Stomach (tissue), 9 donors: ENCODE results near the gene RNF166. TPM values are rescaled to one million over a fixed set of nuclear protein-coding genes. Genes with fewer than 3 reads are reported as not detected.

Source experiments
- DNase-seq, 2 donors: peaks; one replicate each; pipeline versions ENCODE4 v3.0.0 to v3.0.0-alpha.2; 2013 to 2019
- H3K27ac ChIP-seq, 5 donors: fragments of 200-600 bp in 4 of 5; sonication (generic) in 4 of 5; one replicate each; pipeline ENCODE4 v1.5.1; 2013 to 2019; ENCODE audit warnings: mild to moderate bottlenecking in 1 of 5, moderate library complexity in 1 of 5
- H3K27me3 ChIP-seq, 3 donors: fragments of 200-600 bp; sonication (generic); one replicate each; pipeline ENCODE4 v1.5.1; 2017 to 2019; ENCODE audit warnings: mixed run types in 1 of 3
- H3K36me3 ChIP-seq, 4 donors: fragments of 200-600 bp; sonication (generic); 1 replicate in 3 of 4; 2 replicates in 1 of 4; pipeline ENCODE4 v1.5.1; 2016 to 2019
- H3K4me1 ChIP-seq, 4 donors: fragments of 200-600 bp; sonication (generic); one replicate each; pipeline ENCODE4 v1.5.1; 2016 to 2019
- H3K4me3 ChIP-seq, 4 donors: fragments of 200-600 bp; sonication (generic) in 3 of 4; one replicate each; pipeline ENCODE4 v1.5.1; 2016 to 2019; ENCODE audit warnings: mild to moderate bottlenecking in 1 of 4
- H3K9me3 ChIP-seq, 4 donors: fragments of 200-600 bp; sonication (generic); one replicate each; pipeline ENCODE4 v1.5.1; 2016 to 2019
- CTCF ChIP-seq, 7 experiments: fragments of 450-650 bp in 4 of 7; fragments of 200-600 bp in 3 of 7; sonication (generic) in 3 of 7; IDR thresholded peaks; one replicate each; pipeline ENCODE4 v1.5.1; 2016 to 2019; ENCODE audit warnings: antibody characterized with exemption in 7 of 7, control low read depth in 2 of 7, mild to moderate bottlenecking in 1 of 7
- EP300 ChIP-seq: sonication (generic); formaldehyde crosslinking; IDR thresholded peaks from one replicate; pipeline ENCODE4 v1.6.1; 2017; ENCODE audit warnings: antibody characterized with exemption
- POLR2A ChIP-seq, 4 donors: fragments of 450-650 bp; IDR thresholded peaks; one replicate each; pipeline ENCODE4 v1.6.1; 2016; ENCODE audit warnings: antibody characterized with exemption in 4 of 4, control low read depth in 2 of 4, mild to moderate bottlenecking in 1 of 4, moderate library complexity in 1 of 4
- POLR2AphosphoS5 ChIP-seq, 3 donors: sonication (generic); formaldehyde crosslinking; IDR thresholded peaks; one replicate each; pipeline ENCODE4 v1.6.1; 2016; ENCODE audit warnings: antibody characterized with exemption in 3 of 3
- WGBS, 5 donors: extraction: QIAGEN DNeasy Blood & Tissue Kit in 3 of 5; methylation state at CpG; one replicate each; pipeline versions ENCODE4 v1.1.5 to v1.1.7; 2013 to 2018; 5-methylcytosine and 5-hydroxymethylcytosine counted together
- intact Hi-C: fragments of 100-400 bp; cut with DNase I; formaldehyde crosslinking; loops from one replicate; pipeline ENCODE4 v1.15.1; 2023; ENCODE audit warnings: low total_unique reads
- polyA plus RNA-seq, 3 donors: library from polyadenylated mRNA; stranded (reverse); fragments of 200-250 nt; gene quantifications; one replicate each; pipeline ENCODE4 v1.2.3, GENCODE V29; 2013
- total RNA-seq, 5 donors: library from RNA; depleted of rRNA; stranded (reverse); fragments of >200 nt; gene quantifications; one replicate each; pipeline versions ENCODE4 v1.1.0 to v1.2.3, GENCODE V29; 2014 to 2016
- donor health status: healthy with polysubstance abuse.
- donor health status: Bipolar disorder and iron deficiency.
- donor health status: healthy.

RNF166 gene
- total and polyA plus RNA-seq, 8 donors, result 8.8 to 31.9 (median 13.9) TPM

- Histone ChIP-seq H3K4me3 (no peak overlapping the region), H3K36me3 (peaks cover 8 to 65% (median 57%) of the 10 kb centered on the region in 4 donors), H3K27me3 (no peaks in the 10 kb centered on the region), H3K27ac (no peak overlapping the region), H3K4me1 (peaks cover 11 to 19% (median 13%) of the 10 kb centered on the region in 4 donors), H3K9me3 (no peaks in the 10 kb centered on the region)
- TF ChIP-seq EP300 (no peak), POLR2AphosphoS5 (IDR thresholded peaks at IDR 0.05) (no peak), CTCF (IDR thresholded peaks at IDR 0.05) (no peak), POLR2A (IDR thresholded peaks at IDR 0.05) (no peak)
- DNase-seq, result no peak
- intact Hi-C loops, result no loop called here
- 91 to 96% (median 93%) methylated on average over 11 to 29 of the region's 29 CpGs for WGBS, 5 donors
These were observed 50.4 kb downstream of the RNF166 start for GRCh38 chr16:88655733-88656281.

GRCh38 chr16:88655053-88655732 is 51.0 kb downstream of the RNF166 start:
- intact Hi-C loops, result no loop called here
- H3K4me3 ChIP-seq, result no peak overlapping the region
- no peak for DNase-seq
- 95 to 97% (median 96%) methylated on average over 44 to 50 of the region's 50 CpGs for WGBS, 5 donors
- TF ChIP-seq POLR2A (IDR thresholded peaks at IDR 0.05), result no peak
- no peak for TF ChIP-seq POLR2AphosphoS5 (IDR thresholded peaks at IDR 0.05)
- TF ChIP-seq EP300, result no peak
- TF ChIP-seq CTCF (IDR thresholded peaks at IDR 0.05), result no peak
- no peaks in the 10 kb centered on the region for H3K9me3 ChIP-seq
- H3K27ac ChIP-seq, result no peak overlapping the region
- no peaks in the 10 kb centered on the region for H3K27me3 ChIP-seq
- peaks cover 17 to 20% (median 17%) of the 10 kb centered on the region in 4 donors for H3K4me1 ChIP-seq
- H3K36me3 ChIP-seq, result peaks cover 8 to 65% (median 57%) of the 10 kb centered on the region in 4 donors

GRCh38 chr16:88654363-88655052 is 51.7 kb downstream of the RNF166 start:
- peaks cover 8 to 65% (median 56%) of the 10 kb centered on the region in 4 donors for H3K36me3 ChIP-seq
- WGBS, 5 donors, result 89 to 95% (median 89%) methylated on average over 10 to 28 of the region's 28 CpGs
- intact Hi-C loops, result no loop called here

More at GRCh38 chr16:88654363-88655052, 51.7 kb downstream of the RNF166 start:
- no peaks in the 10 kb centered on the region for H3K27me3 ChIP-seq
- no peak for DNase-seq
- TF ChIP-seq EP300 (no peak), POLR2AphosphoS5 (IDR thresholded peaks at IDR 0.05) (no peak), POLR2A (IDR thresholded peaks at IDR 0.05) (no peak), CTCF (IDR thresholded peaks at IDR 0.05) (no peak)
- peaks cover 20 to 27% (median 24%) of the 10 kb centered on the region in 4 donors for H3K4me1 ChIP-seq
- H3K9me3 ChIP-seq, result no peaks in the 10 kb centered on the region
- H3K4me3 ChIP-seq, result no peak overlapping the region
- H3K27ac ChIP-seq, result no peak overlapping the region
